Right lobe of liver (tissue), 4 donors: ENCODE results near the gene PSMD1.

ENCODE experiments used
- CTCF ChIP-seq, 4 donors: fragments of 200-600 bp in 3 of 4; fragments of 450-650 bp in 1 of 4; IDR thresholded peaks; one replicate each; pipeline versions ENCODE4 v1.5.1 to v1.8.0; 2016 to 2022; ENCODE audit warnings: antibody characterized with exemption in 4 of 4, mild to moderate bottlenecking in 2 of 4
- POLR2A ChIP-seq: fragments of 450-650 bp; IDR thresholded peaks from one replicate; pipeline ENCODE4 v1.6.1; 2017; ENCODE audit warnings: antibody characterized with exemption, mild to moderate bottlenecking
- donor health status: DM: no; HTN: no; CAD: no.
- donor health status: DM: no; HTN: no; CAD: no.
- donor health status: DM: no; HTN: yes; CAD: no.

DNA sequence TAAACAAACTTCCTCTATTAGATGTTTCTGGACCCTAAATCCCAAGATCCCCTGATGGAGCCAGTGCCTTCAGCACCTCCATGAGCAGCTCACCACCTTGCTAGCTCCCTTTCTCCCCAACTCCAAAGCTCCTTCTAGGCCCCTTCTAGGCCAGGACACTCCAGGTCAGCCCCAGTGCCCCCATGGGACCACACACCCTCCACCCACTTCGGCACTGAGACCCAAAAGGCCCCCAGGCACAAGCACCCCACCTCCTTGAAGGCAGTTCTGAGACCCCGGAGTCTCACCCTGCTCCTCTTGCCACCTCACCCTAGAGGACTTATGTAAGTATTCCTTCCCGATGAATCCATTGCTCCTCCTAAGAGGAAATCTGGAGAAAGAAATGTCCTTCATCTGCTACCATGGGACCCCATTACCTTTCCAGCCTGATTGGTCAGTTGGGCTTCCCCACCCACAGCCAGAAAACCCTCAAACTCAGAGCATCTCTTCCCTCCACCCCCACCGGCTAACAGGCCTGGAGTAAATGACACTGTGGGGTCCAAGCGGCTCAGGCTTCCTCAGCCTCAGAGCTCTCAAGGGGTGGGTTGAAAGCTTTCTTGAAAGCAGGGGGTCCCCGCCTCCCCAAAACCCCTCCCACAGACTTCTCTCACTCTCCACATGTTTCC lies 132.0 kb downstream of the PSMD1 start:
- TF ChIP-seq CTCF (IDR thresholded peaks at IDR 0.05) (no peak), POLR2A (no peak)
